Mesenchymal stem cell (in vitro differentiated cells and primary cell): ENCODE measurements around the gene RYR1.

Source experiments
- DNase-seq: peaks from one replicate; pipeline ENCODE4 v3.0.0-alpha.2; 2013
- H2AFZ ChIP-seq: one replicate; pipeline ENCODE4 v1.6.1; 2013; ENCODE audit warnings: low read depth, mild to moderate bottlenecking, control low read depth, inconsistent platforms, low read length, moderate library complexity
- H2AK5ac ChIP-seq: 2 replicates; pipeline ENCODE4 v1.6.1; 2013; ENCODE audit warnings: low read length, moderate library complexity, mild to moderate bottlenecking, inconsistent platforms; ENCODE audit not compliant: severe bottlenecking
- H2BK120ac ChIP-seq: one replicate; pipeline ENCODE4 v1.6.1; 2013; ENCODE audit warnings: low read depth, mild to moderate bottlenecking, inconsistent platforms, low read length, moderate library complexity
- H2BK12ac ChIP-seq, 2 experiments: one replicate each; pipeline ENCODE4 v1.6.1; 2013; ENCODE audit warnings: inconsistent platforms in 2 of 2, low read length in 2 of 2, mild to moderate bottlenecking in 2 of 2, moderate library complexity in 2 of 2, control low read depth in 1 of 2
- H2BK15ac ChIP-seq: one replicate; pipeline ENCODE4 v1.6.1; 2013; ENCODE audit warnings: mild to moderate bottlenecking, low read depth, inconsistent platforms; ENCODE audit not compliant: poor library complexity, severe bottlenecking
- H2BK5ac ChIP-seq: 2 replicates; pipeline ENCODE4 v1.6.1; 2013; ENCODE audit warnings: low read depth, mild to moderate bottlenecking, low read length, control low read depth, inconsistent platforms; ENCODE audit not compliant: poor library complexity, severe bottlenecking
- H3K14ac ChIP-seq, 2 experiments: one replicate each; pipeline ENCODE4 v1.6.1; 2013; ENCODE audit warnings: inconsistent platforms in 2 of 2, low read length in 2 of 2, control low read depth in 1 of 2, mild to moderate bottlenecking in 1 of 2, moderate library complexity in 1 of 2
- H3K18ac ChIP-seq, 2 experiments: one replicate each; pipeline ENCODE4 v1.6.1; 2013; ENCODE audit warnings: inconsistent platforms in 2 of 2, low read length in 2 of 2, control low read depth in 1 of 2, low read depth in 1 of 2, mild to moderate bottlenecking in 1 of 2
- H3K23ac ChIP-seq, 2 experiments: one replicate each; pipeline ENCODE4 v1.6.1; 2013; ENCODE audit warnings: inconsistent platforms in 2 of 2, low read length in 2 of 2, mild to moderate bottlenecking in 2 of 2, moderate library complexity in 2 of 2, control low read depth in 1 of 2
- H3K27ac ChIP-seq: 2 replicates; pipeline ENCODE4 v1.5.1; 2013; ENCODE audit warnings: mild to moderate bottlenecking, moderate library complexity, low read length, control low read depth, inconsistent platforms; ENCODE audit not compliant: poor library complexity, severe bottlenecking
- H3K27me3 ChIP-seq, 2 experiments: 2 replicates each; pipeline versions ENCODE4 v1.6.1 to v1.7.0; 2013; ENCODE audit warnings: low read length in 2 of 2, mild to moderate bottlenecking in 2 of 2, moderate library complexity in 2 of 2, control low read depth in 1 of 2, inconsistent platforms in 1 of 2; ENCODE audit not compliant: control insufficient read depth in 1 of 2, insufficient read depth in 1 of 2
- H3K36me3 ChIP-seq, 2 experiments: 2 replicates each; pipeline versions ENCODE4 v1.6.1 to v1.7.0; 2013; ENCODE audit warnings: low read length in 2 of 2, control low read depth in 1 of 2, inconsistent platforms in 1 of 2, low read depth in 1 of 2, mild to moderate bottlenecking in 1 of 2; ENCODE audit not compliant: insufficient read depth in 2 of 2, control insufficient read depth in 1 of 2
- H3K4ac ChIP-seq, 2 experiments: one replicate each; pipeline ENCODE4 v1.6.1; 2013; ENCODE audit warnings: inconsistent platforms in 2 of 2, low read length in 2 of 2, mild to moderate bottlenecking in 2 of 2, moderate library complexity in 2 of 2, control low read depth in 1 of 2, low read depth in 1 of 2
- H3K4me1 ChIP-seq: 2 replicates; pipeline ENCODE4 v1.6.1; 2013; ENCODE audit warnings: low read depth, low read length, control low read depth; ENCODE audit not compliant: control insufficient read depth, insufficient read depth
- H3K4me2 ChIP-seq: 2 replicates; pipeline ENCODE4 v1.6.1; 2013; ENCODE audit warnings: low read length, mild to moderate bottlenecking, inconsistent platforms; ENCODE audit not compliant: poor library complexity, severe bottlenecking
- H3K4me3 ChIP-seq, 2 experiments: 2 replicates each; pipeline versions ENCODE4 v1.5.1 to v1.7.0; 2013; ENCODE audit warnings: low read length in 2 of 2, mild to moderate bottlenecking in 2 of 2, control low read depth in 1 of 2, low read depth in 1 of 2; ENCODE audit not compliant: insufficient read depth in 1 of 2
- H3K79me1 ChIP-seq: replicated peaks from 2 replicates; pipeline ENCODE4 v1.6.1; 2013; ENCODE audit warnings: mild to moderate bottlenecking, control low read depth, low read length, inconsistent platforms; ENCODE audit not compliant: poor library complexity, severe bottlenecking
- H3K9ac ChIP-seq: 2 replicates; pipeline ENCODE4 v1.7.0; 2013; ENCODE audit warnings: mild to moderate bottlenecking, low read length, moderate library complexity
- H3K9me3 ChIP-seq: 2 replicates; pipeline ENCODE4 v1.7.0; 2013; ENCODE audit warnings: mild to moderate bottlenecking, low read length; ENCODE audit not compliant: control insufficient read depth
- H4K8ac ChIP-seq: one replicate; pipeline ENCODE4 v1.6.1; 2013; ENCODE audit warnings: inconsistent platforms, mild to moderate bottlenecking, low read length, moderate library complexity
- H4K91ac ChIP-seq: one replicate; pipeline ENCODE4 v1.6.1; 2013; ENCODE audit warnings: mild to moderate bottlenecking, low read length, inconsistent platforms
- WGBS: methylation state at CpG from one replicate; pipeline ENCODE4 v1.1.7; 2013; ENCODE audit warnings: mixed read lengths; 5-methylcytosine and 5-hydroxymethylcytosine counted together

RYR1 gene

DNA sequence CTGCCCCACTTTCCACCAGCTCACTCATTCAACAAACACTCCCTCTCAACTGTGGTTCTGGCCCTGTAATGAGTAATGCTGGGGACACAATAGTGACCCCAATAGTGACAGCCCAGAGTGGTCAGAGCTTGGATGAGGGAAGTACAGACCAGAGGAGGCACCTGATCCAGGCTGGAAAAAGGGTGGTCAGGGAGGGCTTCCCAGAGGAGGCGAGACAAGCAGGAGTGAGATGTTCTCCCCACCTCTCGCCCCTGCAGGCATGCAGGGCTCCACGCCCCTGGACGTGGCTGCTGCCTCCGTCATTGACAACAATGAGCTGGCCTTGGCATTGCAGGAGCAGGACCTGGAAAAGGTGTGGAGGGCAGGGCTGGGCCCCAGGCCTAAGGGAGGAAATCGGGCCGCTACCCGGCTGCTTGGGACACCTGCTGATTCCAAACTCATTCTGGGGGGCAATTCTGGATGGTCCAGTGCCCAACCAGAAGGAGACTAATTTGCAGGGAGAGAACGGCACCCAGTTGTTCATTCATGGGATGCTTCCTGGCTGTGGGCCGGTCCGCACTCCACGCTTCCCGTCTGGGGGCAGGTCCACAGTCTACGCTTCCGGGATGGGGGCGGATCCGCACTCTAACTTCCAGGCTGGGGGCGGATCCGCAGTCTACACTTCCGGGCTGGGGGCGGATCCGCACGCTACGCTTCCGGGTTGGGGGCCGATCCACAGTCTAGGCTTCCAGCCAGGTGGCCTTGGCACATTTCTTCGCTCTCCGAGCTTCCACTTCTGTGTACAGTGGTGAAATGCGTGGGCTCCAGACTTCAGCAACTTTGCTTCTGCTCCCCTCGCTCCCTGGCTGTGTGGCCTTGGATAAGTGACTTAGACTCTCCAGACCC lies 63.4 kb downstream of the RYR1 start:
- Histone ChIP-seq H2AK5ac (no peak overlapping the region), H4K91ac (no peak overlapping the region), H3K9ac (no peak overlapping the region), H3K18ac (no peak overlapping the region), H3K4ac (no peak overlapping the region), H3K4me3 (no peak overlapping the region), H3K4me2 (no peak overlapping the region), H2BK5ac (no peak overlapping the region), H3K9me3 (no peaks in the 10 kb centered on the region), H3K23ac (no peak overlapping the region), H4K8ac (no peak overlapping the region), H2BK12ac (no peak overlapping the region), H3K27ac (no peak overlapping the region), H2BK120ac (no peak overlapping the region), H3K36me3 (no peaks in the 10 kb centered on the region), H2AFZ (no peak overlapping the region), H3K27me3 (peaks cover 0 to 14% of the 10 kb centered on the region in 2 experiments), H3K4me1 (no peaks in the 10 kb centered on the region), H2BK15ac (no peak overlapping the region), H3K79me1 (no peaks in the 10 kb centered on the region), H3K14ac (no peak overlapping the region)
- WGBS, result 88% methylated on average over 30 of the region's 30 CpGs
- no peak for DNase-seq

DNA sequence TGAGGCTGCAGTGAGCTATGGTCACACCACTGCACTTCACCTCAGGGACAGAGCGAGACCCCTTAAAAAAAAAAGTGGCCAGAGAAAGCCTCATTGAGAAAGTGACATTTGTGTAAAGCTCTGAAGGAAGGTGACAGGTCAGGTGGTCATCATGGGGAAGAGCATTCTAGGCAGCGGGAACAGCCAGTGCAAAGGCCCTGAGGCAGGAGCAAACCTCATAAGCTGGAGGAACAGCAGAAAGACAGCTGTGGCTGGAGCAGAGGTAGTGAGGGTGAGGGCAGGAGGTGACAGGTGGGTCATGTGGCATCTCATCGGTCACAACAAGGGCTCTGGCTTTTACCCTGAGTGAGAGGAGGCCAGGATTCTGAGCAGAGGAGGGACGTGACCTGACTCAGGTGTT lies 64.4 kb downstream of the RYR1 start:
- Histone ChIP-seq H3K9ac (no peak overlapping the region), H4K8ac (no peak overlapping the region), H2AK5ac (no peak overlapping the region), H2BK120ac (no peak overlapping the region), H4K91ac (no peak overlapping the region), H3K4ac (no peak overlapping the region), H3K18ac (no peak overlapping the region), H2BK15ac (no peak overlapping the region), H3K79me1 (no peaks in the 10 kb centered on the region), H3K14ac (no peak overlapping the region), H2BK5ac (no peak overlapping the region), H3K4me1 (no peaks in the 10 kb centered on the region), H2AFZ (no peak overlapping the region), H3K27me3 (peaks cover 0 to 13% of the 10 kb centered on the region in 2 experiments), H3K27ac (no peak overlapping the region), H2BK12ac (no peak overlapping the region), H3K9me3 (no peaks in the 10 kb centered on the region), H3K4me2 (no peak overlapping the region), H3K36me3 (no peaks in the 10 kb centered on the region), H3K4me3 (no peak overlapping the region), H3K23ac (no peak overlapping the region)
- no peak for DNase-seq
- 88% methylated on average over 4 of the region's 4 CpGs for WGBS

- H3K18ac ChIP-seq, result no peak overlapping the region
- H2BK12ac ChIP-seq, result no peak overlapping the region
- WGBS, result 94% methylated on average over 19 of the region's 21 CpGs
- no peak overlapping the region for H2BK120ac ChIP-seq
- no peak overlapping the region for H3K4me2 ChIP-seq
- no peak overlapping the region for H2AFZ ChIP-seq
- no peak overlapping the region for H3K4me3 ChIP-seq
- no peaks in the 10 kb centered on the region for H3K4me1 ChIP-seq
- H4K91ac ChIP-seq, result no peak overlapping the region
- no peak overlapping the region for H2AK5ac ChIP-seq
- H4K8ac ChIP-seq, result no peak overlapping the region
- H2BK5ac ChIP-seq, result no peak overlapping the region
- H3K79me1 ChIP-seq, result no peaks in the 10 kb centered on the region
- no peak overlapping the region for H3K23ac ChIP-seq
- H3K4ac ChIP-seq, result no peak overlapping the region
- H3K9ac ChIP-seq, result no peak overlapping the region
- no peaks in the 10 kb centered on the region for H3K36me3 ChIP-seq
- H2BK15ac ChIP-seq, result no peak overlapping the region
- H3K9me3 ChIP-seq, result no peaks in the 10 kb centered on the region
- no peak for DNase-seq
- H3K27me3 ChIP-seq, result peaks cover 0 to 19% of the 10 kb centered on the region in 2 experiments
- no peak overlapping the region for H3K14ac ChIP-seq
- no peak overlapping the region for H3K27ac ChIP-seq
Measured at GRCh38 chr19:38499532-38499931, 66.0 kb downstream of the RYR1 start.

DNA sequence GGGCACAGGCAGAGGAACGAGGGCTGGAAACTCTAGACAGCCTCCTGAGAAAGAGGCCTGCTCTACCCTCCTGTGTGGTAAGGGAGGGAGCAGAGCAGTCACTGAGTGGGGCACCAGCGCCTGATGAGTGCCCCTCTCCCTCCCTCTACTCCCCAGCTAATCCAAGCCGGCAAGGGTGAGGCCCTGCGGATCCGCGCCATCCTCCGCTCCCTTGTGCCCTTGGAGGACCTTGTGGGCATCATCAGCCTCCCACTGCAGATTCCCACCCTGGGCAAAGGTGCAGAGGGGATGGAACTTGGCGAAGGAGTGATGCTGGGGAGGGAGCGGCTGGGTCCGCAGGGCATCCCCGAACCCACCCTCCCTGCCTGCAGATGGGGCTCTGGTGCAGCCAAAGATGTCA lies 67.0 kb downstream of the RYR1 start:
- Histone ChIP-seq H3K27me3 (peaks cover 0 to 19% of the 10 kb centered on the region in 2 experiments), H2AFZ (no peak overlapping the region), H3K4me1 (no peaks in the 10 kb centered on the region), H4K91ac (no peak overlapping the region), H3K9ac (no peak overlapping the region), H2BK120ac (no peak overlapping the region), H4K8ac (no peak overlapping the region), H2AK5ac (no peak overlapping the region), H2BK5ac (no peak overlapping the region), H3K9me3 (no peaks in the 10 kb centered on the region), H3K4me3 (no peak overlapping the region), H3K23ac (no peak overlapping the region), H3K27ac (no peak overlapping the region), H2BK12ac (no peak overlapping the region), H3K79me1 (no peaks in the 10 kb centered on the region), H3K14ac (no peak overlapping the region), H3K4me2 (no peak overlapping the region), H3K18ac (no peak overlapping the region), H3K4ac (no peak overlapping the region), H3K36me3 (no peaks in the 10 kb centered on the region), H2BK15ac (no peak overlapping the region)
- DNase-seq, result no peak
- 94% methylated on average over 10 of the region's 11 CpGs for WGBS
